CD4-positive, alpha-beta T cell treated with Interleukin-4 for 4 hours (primary cell): ENCODE measurements around the gene BRF1.

Source experiments
- DNase-seq: peaks from one replicate; pipeline ENCODE4 v3.0.0-alpha.2; 2020

Gene BRF1

DNA sequence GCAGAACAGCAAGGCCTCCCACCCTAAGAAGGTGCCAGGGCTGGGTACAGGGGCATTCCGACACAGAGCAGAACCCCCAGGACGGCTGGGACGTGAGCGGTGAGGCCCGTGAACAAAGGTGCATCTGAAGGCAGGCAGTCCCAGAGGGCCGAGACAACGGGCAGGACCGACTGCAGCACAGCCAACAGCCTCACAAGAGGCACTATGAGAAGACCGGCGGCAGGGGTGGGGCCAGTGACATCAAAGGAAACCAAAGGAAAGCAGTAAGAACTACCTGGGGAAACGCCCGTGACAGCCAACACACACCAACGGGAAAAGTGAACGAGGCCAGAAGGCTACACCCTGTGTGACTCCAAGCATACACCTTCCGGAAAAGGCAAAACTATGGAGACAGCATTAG, 43.3 kb downstream of the BRF1 start:
- peak; percentile 13 for DNase-seq

- no peak for DNase-seq
Observed at GRCh38 chr14:105256292-105256960, 44.4 kb downstream of the BRF1 start.

DNA sequence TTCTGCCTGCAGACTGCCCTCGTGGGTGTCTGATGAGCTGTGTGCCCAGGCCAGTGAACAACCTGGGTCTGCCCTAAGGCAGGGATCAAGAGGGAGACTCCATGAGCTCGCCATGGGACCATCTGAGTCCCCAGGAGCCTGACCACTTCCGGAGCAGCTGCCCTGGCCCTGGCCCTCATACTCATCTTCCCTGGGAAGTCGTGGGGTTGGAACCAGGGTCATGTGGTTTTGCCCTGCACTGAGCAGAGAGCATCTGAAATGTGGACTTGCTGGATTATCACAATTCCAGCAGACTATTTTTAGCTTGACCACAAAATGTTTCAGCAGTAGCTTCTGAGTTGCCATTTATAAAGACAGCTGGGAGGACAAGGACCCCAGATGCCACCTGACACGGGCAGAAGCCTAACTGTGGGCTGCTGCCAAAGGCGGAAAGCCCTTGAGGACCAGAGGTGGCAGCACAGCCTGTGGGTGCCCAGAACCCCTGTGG, 45.7 kb downstream of the BRF1 start:
- DNase-seq, result no peak

GRCh38 chr14:105253329-105253682, 47.5 kb downstream of the BRF1 start:
- DNase-seq, result no peak

DNA sequence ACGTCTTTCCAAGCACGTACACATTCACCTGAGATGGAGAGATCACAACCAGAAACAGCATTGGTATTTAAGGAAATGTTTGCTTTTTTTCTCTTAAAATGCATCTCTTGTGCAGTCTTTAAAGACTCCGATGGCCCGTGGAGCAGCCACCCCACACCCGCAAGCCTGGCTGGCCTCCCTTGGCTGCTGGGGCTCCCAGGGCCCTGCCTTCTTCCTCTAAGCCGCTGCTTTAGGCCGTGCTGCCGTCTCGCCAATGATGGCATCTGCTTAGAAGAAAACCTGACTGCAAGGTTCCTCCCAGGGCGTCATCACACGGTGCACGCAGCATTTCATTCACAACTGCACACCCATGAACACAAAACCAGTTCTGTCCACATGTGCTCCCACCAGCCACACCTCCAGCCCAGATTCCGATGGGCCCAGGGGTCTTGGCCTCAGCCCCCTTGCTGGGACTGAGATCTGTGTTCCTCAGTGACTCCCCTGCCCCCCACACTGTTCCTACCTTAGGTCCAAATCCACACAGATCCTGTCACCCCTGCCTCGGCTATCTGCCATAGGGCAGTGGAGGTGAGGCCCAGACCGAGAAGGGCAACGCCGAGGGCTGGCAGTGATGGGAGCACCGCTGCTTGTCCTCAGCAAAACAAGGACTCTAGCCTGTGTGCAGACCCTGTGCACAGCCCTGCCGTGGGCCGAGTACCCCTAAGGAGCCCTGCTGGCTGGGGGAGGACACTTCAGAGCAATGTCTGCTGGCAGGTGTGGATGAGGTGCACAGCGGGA, 48.1 kb downstream of the BRF1 start:
- DNase-seq, result no peak

DNA sequence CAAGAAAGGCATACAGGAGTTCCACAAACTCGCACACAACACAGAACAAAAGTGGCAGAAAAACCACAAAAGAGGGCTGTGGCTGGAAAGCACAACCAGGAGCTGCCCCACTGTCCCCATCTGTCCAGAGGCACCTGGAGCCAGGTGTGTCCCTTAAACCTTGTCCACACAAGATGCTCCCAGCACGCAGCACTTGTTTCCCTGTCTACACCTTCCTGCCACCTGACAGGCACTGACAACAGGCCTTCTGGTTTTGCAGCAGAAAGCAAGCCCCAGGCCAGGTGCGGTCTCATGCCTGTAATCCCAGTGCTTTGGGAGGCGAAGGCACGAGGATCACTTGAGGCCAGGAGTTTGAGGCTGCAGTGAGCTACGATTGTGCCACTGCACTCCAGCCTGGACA, 48.9 kb downstream of the BRF1 start:
- DNase-seq, result no peak

GRCh38 chr14:105250986-105251385, 49.8 kb downstream of the BRF1 start:
- no peak for DNase-seq

- no peak for DNase-seq
Observed at GRCh38 chr14:105250008-105250366, 50.8 kb downstream of the BRF1 start.

DNA sequence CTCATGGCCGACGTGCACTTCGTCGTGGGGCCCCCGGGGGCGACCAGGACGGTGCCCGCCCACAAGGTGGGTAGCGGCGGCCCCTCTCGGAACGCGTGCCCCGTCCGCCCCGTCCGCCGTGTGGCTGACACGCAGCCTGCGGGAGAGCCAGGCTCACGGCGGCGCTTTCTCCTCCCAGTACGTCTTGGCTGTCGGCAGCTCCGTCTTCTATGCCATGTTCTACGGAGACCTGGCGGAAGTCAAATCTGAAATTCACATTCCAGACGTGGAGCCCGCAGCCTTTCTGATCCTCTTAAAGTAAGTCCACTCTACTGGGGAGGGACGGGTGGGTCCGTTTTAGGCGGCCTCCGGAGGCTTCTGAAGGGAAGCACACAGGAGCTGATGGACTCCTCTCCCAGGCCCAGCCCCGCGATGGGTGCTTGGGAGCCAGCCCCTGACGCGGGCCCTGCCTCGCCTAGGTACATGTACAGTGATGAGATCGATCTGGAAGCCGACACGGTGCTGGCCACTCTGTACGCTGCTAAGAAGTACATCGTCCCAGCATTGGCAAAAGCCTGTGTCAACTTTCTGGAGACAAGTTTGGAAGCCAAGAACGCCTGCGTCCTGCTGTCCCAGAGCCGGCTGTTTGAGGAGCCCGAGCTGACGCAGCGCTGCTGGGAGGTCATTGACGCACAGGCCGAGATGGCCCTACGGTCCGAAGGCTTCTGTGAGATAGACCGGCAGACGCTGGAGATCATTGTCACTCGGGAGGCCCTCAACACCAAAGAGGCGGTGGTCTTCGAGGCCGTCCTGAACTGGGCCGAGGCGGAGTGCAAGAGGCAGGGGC, 51.4 kb downstream of the BRF1 start:
- no peak for DNase-seq

GRCh38 chr14:105248368-105249181, 52.2 kb downstream of the BRF1 start, which contains the start of gene BTBD6:
BTBD6 (plus strand) TSS chr14:105248533; CDS start chr14:105248712, 179 bp downstream.
- peak; percentile 86 for DNase-seq

GRCh38 chr14:105247715-105248367, 53.0 kb downstream of the BRF1 start:
- DNase-seq, result no peak

GRCh38 chr14:105247026-105247425, 53.8 kb downstream of the BRF1 start:
- DNase-seq, result no peak

GRCh38 chr14:105244334-105244733, 56.5 kb downstream of the BRF1 start:
- DNase-seq, result no peak

GRCh38 chr14:105241641-105242040, 59.2 kb downstream of the BRF1 start:
- no peak for DNase-seq

DNA sequence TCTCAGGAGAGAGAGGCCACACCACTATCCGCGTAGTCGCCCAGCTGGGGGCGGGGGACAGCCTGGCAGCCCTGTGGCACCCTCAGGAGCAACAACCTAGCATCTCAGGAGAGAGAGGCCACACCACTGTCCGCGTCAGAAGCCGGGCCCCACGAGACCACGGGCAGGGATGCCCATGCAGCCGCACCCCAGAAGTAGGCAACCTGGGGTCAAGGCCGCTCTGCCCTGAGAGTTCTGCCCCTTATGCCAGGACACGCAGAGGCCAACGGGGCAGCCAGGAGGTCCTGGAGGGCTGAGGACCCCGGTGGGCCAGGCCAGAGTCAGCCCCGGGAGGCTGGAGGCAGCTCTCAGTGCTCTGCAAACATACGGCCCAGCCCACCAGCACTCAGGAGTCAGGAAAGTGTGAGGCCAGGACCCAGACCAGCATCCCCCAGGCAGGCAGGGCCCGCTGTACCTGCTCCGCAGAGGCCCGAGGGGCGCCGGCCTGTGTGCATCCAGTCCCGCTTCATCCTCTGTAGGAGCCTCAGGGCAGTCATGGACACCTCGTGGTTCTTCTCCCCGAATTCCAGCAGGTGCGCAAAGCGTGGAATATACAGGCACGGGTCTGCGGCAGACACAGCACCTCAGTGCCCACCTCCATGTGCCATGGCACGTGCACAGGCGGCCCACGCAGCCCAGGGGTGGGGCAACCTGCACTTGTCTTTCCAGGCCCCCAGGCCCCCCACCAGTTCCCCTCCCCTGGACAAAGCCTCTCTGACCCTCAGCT, 59.8 kb downstream of the BRF1 start:
- DNase-seq, result no peak

DNA sequence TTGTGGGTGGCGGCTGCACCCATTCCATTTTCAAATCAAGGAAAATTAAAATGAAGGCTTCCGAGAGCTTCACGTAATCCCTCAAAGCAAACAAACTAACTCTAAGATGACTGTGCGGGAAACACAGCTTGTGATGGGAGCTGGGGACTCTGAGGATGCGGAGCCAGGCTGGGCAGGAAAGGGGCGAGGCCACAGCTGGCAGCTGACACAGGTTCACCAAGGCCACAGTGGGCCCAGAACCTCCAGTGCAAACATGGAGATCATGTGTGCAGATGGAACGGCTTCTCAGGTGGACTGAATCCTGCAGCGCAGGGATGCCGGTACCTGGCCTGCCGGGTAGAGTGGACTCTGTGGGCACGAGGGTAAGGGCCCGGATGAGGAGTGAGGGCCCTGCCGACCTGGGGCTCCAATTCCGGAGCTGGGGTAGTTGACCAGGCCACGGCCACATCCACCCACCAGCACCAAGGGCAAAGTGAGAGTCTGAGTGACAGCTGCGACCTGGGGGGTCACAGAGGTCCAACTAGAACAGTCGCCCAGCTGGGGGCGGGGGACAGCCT, 71.6 kb downstream of the BRF1 start:
- DNase-seq, result no peak

DNA sequence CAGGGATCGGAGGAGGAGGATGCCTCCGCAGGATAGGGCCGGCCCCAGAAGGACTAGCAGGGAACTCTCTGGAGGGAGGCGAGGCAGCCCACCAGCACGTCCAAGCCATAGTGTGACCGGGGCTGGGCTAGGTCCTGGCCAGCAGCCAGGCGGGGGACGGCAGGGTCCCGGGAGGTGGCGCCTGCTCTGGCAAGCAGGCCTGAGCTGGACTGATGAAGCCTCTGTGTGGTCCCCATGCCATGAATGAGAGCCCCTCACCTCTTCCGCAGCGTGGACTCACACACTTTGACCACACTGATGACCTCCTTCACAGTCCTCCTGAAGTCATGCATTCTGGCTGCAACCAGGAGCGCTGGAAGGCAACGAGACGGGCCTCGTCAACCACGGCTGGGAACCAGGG, 72.2 kb downstream of the BRF1 start:
- DNase-seq, result no peak

GRCh38 chr14:105227346-105227745, 73.5 kb downstream of the BRF1 start:
- no peak for DNase-seq

DNA sequence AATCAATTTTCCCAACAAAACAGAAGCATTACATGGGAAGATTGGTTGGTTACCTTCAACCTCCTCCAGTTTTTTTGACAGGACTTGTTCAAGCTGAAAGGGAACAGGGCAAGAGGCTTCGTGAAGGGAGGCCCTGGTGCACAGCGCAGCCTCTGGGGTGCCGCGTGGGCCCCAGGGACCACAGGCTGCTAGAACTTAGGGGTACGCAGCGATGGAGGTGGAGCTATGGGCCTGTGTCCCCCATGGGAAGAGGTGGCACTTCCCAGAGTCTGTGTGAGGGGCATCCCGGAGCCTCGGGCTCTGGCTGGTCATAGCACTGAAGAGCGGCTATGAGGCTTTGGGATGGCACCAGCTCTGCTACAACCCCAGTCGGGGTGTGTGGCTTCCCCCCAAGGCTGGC, 74.6 kb downstream of the BRF1 start:
- DNase-seq, result no peak

DNA sequence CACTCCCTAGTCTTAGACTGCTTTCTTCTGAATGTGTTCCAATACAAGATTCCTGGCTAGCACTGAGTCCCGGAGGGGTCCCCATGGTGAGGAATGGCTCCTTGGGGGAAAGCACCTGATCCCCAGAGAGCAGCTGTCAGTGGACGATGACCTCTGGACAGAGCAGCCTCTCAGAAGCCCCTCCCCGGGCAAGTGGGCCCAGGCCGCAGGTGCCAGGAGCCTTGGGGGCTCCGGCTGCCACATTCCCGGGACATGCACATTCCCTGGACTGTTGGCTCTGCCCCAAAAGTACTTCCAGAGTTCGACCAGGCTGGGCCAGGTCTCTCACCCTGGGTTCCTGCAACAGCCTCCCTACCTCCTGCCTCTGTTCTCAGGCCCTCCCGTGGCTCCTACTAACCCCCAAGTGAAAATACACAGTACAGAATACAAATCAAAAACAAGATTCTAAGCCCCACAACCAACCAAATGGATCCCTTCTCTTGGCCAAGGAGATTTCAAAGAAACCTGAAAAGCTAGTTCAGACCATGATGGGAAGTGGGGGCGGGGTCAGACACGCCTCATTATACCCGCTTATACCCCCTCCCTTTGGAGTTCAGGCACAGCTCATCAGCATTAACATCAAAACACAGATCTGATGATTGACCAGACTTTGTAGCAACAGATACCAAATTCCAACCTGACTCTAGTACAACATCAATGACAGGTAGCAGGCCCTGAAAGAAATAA, 75.8 kb downstream of the BRF1 start:
- no peak for DNase-seq
